GM19467 (cell line): ENCODE measurements around the gene FAM9B.

Experiments used
- ATAC-seq: cut with Tn5 transposase; IDR thresholded peaks from one replicate; pipeline ENCODE4 v1.9.1; 2021; ENCODE audit warnings: mild to moderate bottlenecking, moderate library complexity; ENCODE audit not compliant: unreplicated experiment

FAM9B gene

GRCh38 chrX:8981723-8982122 is 52.2 kb downstream of the FAM9B start:
- no peak for ATAC-seq

GRCh38 chrX:8980756-8981155 is 53.2 kb downstream of the FAM9B start:
- ATAC-seq: no peak
